ENCODE data around the gene FXYD5. TPM values are rescaled to one million over a fixed set of nuclear protein-coding genes. Genes with fewer than 3 reads are reported as not detected.
A peak's percentile ranks its signal among the peaks of the same experiment; 100 is the strongest.

Gene FXYD5
- total and polyA plus RNA-seq, 9 of the 15 experiments (the other 6 are each of a cell fraction or from before 2014, with no cell fraction given) = 104 to 537 (median 174) TPM

- TF ChIP-seq AFF1 (IDR thresholded peaks at IDR 0.05; ENCODE audit: low read depth in 1 of 2, partially characterized antibody in 2 of 2) (peak; percentile 25 to 45), ZNF311 (CRISPR knock-in tag; IDR thresholded peaks at IDR 0.05) (no peak), ZNF696 (CRISPR knock-in tag; conservative IDR thresholded peaks at IDR 0.05) (no peak), GTF2A2 (tag; IDR thresholded peaks at IDR 0.05) (no peak), ETV6 (IDR thresholded peaks at IDR 0.05; ENCODE audit: borderline replicate concordance in 1 of 2, low read depth in 2 of 2, low read length in 1 of 2) (no peak), ETV6 (CRISPR knock-in tag; IDR thresholded peaks at IDR 0.05; ENCODE audit: borderline replicate concordance) (no peak), NRF1 (conservative IDR thresholded peaks at IDR 0.05 in 1 of 2, IDR thresholded peaks at IDR 0.05 in 1 of 2) (peak; percentile 69 to 72), ZNF586 (CRISPR knock-in tag; conservative IDR thresholded peaks at IDR 0.05) (no peak), MBD2 (IDR thresholded peaks at IDR 0.05; ENCODE audit: borderline replicate concordance, low read depth) (peak; percentile 76), POLR2B (IDR thresholded peaks at IDR 0.05; ENCODE audit: low read depth, partially characterized antibody) (peak; percentile 85), ZNF449 (CRISPR knock-in tag; IDR thresholded peaks at IDR 0.05) (no peak), NFXL1 (CRISPR knock-in tag; IDR thresholded peaks at IDR 0.05) (no peak), ZNF76 (CRISPR knock-in tag; IDR thresholded peaks at IDR 0.05; ENCODE audit: borderline replicate concordance) (no peak), IRF2 (CRISPR knock-in tag; IDR thresholded peaks at IDR 0.05) (no peak), ARID2 (IDR thresholded peaks at IDR 0.05) (peak; percentile 76; the same call in 1 of the 2 replicates), CC2D1A (IDR thresholded peaks at IDR 0.05) (peak; percentile 28; the same call in 1 of the 2 replicates), MAX (CRISPR knock-in tag; IDR thresholded peaks at IDR 0.05) (peak; percentile 63; the same call in 1 of the 2 replicates), ADNP (tag; IDR thresholded peaks at IDR 0.05) (no peak), NR2C2 (CRISPR knock-in tag; IDR thresholded peaks at IDR 0.05) (no peak), NR2C2 (tag; IDR thresholded peaks at IDR 0.05) (no peak), CBFA2T3 (IDR thresholded peaks at IDR 0.05) (peak; percentile 43; the same call in 1 of the 2 replicates), FOXK2 (conservative IDR thresholded peaks at IDR 0.05 in 1 of 2, IDR thresholded peaks at IDR 0.05 in 1 of 2; ENCODE audit: low read depth in 2 of 2) (no peak; a peak in 1 of 4 replicates), CAMTA2 (CRISPR knock-in tag; conservative IDR thresholded peaks at IDR 0.05) (peak; percentile 34; the same call in 1 of the 2 replicates), HDAC8 (tag; IDR thresholded peaks at IDR 0.05) (no peak)
These were observed at the start of gene FXYD5 (continued) for GRCh38 chr19:35154525-35155406.
